T-helper 1 cell treated with Interleukin-12 subunit alpha and Interleukin-12 subunit beta and Interleukin-4 antibody, amounts not matched to agents 30 μg/mL and 1 μg/mL, for 36 hours (primary cell): Measurements from ENCODE around the gene AQP2.

Experiments
- H3K27ac Mint-ChIP-seq: one replicate; pipeline ENCODE4 v1.8.0; 2021; ENCODE audit warnings: mild to moderate bottlenecking, mixed read lengths
- H3K27me3 Mint-ChIP-seq: one replicate; pipeline ENCODE4 v1.8.0; 2021; ENCODE audit warnings: low read depth, mixed read lengths
- H3K36me3 Mint-ChIP-seq: one replicate; pipeline ENCODE4 v1.8.0; 2021; ENCODE audit warnings: low read depth, mixed read lengths
- H3K4me1 Mint-ChIP-seq: one replicate; pipeline ENCODE4 v1.8.0; 2021; ENCODE audit warnings: low read depth, mixed read lengths
- H3K4me3 Mint-ChIP-seq: one replicate; pipeline ENCODE4 v1.8.0; 2021; ENCODE audit warnings: mild to moderate bottlenecking, moderate library complexity, mixed read lengths
- H3K9me3 Mint-ChIP-seq: one replicate; pipeline ENCODE4 v1.8.0; 2021; ENCODE audit warnings: mixed read lengths

The AQP2 gene

DNA sequence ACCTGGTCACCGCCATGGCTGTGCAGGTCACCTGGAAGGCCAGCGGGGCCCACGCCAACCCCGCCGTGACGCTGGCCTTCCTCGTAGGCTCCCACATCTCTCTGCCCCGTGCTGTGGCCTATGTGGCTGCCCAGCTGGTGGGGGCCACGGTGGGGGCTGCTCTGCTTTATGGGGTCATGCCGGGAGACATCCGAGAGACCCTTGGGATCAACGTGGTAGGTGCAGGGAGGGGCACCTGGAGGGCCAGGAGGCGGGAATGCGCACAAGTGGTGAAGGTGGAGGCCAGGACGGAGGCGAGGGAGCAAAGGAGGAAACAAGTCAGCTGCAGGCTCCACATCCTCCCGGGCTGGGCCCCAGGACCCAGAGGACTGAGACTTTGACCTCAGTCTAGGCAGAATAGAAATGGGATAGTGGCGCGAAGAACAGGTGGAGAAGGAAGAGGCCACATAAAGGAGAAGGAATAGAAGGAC lies 22.9 kb downstream of the AQP2 start:
- H3K4me1 Mint-ChIP-seq, result no peaks in the 10 kb centered on the region
- H3K27me3 Mint-ChIP-seq, result no peaks in the 10 kb centered on the region
- no peaks in the 10 kb centered on the region for H3K36me3 Mint-ChIP-seq
- no peak overlapping the region for H3K27ac Mint-ChIP-seq
- no peaks in the 10 kb centered on the region for H3K9me3 Mint-ChIP-seq
- no peak overlapping the region for H3K4me3 Mint-ChIP-seq

DNA sequence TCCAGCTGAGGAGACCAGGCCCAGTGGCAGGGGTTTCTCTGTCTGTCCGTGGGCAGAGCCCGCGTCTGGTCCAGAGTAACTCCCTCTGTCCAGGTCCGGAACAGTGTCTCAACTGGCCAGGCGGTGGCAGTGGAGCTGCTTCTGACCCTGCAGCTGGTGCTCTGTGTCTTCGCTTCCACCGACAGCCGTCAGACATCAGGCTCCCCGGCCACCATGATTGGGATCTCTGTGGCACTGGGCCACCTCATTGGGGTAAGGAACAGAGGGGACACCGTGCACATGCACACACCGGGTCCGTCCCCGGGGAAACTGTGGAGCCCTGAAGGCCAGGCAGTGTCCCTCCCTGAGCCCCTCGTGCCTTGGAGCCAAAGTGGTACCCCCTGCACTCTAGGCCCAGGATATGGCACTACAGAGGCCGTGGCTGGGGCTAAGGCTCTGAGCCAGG lies 23.7 kb downstream of the AQP2 start:
- Mint-ChIP-seq H3K27ac (no peak overlapping the region), H3K36me3 (no peaks in the 10 kb centered on the region), H3K27me3 (no peaks in the 10 kb centered on the region), H3K9me3 (no peaks in the 10 kb centered on the region), H3K4me3 (no peak overlapping the region), H3K4me1 (no peaks in the 10 kb centered on the region)

DNA sequence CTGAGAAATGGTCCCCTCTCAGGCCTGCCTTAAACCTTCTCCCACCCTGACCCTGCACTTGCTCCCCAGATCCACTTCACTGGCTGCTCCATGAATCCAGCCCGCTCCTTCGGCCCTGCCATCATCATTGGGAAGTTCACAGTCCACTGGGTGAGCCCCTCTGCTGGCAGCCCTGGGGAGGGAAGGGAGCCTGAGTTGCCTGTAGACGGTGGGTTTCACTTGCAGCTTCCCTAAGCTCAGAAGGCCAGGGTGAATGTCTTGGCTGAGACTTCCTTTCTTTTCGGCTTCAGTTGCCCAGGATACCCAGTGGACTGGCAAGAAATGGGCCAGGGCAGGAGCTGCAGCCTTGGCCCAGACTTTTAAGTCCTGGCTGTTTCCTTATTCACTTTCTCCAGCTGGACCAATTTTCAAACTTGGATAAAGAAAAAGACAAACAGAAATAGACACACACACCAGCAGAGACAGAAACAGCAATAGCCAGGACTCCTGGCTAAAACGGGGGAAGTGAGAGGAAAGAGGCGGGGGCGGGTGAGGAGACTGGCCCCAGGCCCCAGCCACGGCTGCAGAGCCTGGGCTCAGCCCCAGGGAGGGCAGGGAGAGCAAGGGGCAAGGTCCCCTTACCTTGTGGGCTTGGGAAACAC lies 24.3 kb downstream of the AQP2 start:
- Mint-ChIP-seq H3K27ac (no peak overlapping the region), H3K4me3 (no peak overlapping the region), H3K27me3 (no peaks in the 10 kb centered on the region), H3K9me3 (no peaks in the 10 kb centered on the region), H3K36me3 (no peaks in the 10 kb centered on the region), H3K4me1 (no peaks in the 10 kb centered on the region)

DNA sequence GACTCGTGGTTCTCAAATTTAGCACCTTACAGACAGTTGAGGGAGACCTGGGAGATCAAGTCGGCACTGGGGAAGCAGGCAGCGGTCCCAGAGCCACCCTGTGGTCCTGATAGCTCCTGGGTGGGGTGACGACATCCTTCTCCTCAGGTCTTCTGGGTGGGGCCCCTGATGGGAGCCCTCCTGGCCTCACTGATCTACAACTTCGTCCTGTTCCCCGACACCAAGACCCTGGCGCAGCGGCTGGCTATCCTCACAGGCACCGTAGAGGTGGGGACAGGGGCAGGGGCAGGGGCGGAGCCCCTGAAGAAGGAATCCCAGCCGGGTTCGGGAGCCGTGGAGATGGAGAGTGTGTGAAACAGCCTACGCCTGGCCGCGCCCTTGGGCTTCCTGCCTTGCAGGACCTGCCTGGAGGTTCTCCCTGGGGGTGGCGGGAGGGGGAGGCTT lies 24.8 kb downstream of the AQP2 start:
- Mint-ChIP-seq H3K27me3 (no peaks in the 10 kb centered on the region), H3K4me3 (no peak overlapping the region), H3K4me1 (no peaks in the 10 kb centered on the region), H3K9me3 (no peaks in the 10 kb centered on the region), H3K27ac (no peak overlapping the region), H3K36me3 (no peaks in the 10 kb centered on the region)

DNA sequence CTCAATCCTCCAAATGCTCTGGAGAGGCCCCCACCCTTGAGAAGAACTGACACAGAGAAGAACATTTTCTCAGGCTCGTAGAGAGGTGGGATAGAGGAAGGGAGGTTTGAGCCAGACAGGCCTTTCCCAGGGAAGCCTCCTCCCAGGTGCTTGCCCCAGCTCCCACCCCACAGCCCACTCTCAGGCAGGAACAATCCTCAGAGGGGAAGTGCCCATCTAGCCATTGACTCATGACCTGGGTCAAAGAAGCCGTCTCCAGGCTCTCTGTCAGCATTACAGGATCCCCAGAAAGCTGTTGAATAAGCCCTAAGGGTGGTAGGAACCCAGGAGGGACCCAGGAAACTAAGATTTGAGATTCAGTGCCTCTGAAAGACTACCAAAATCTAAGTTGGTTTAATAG lies 26.0 kb downstream of the AQP2 start:
- no peaks in the 10 kb centered on the region for H3K9me3 Mint-ChIP-seq
- H3K27me3 Mint-ChIP-seq, result no peaks in the 10 kb centered on the region
- H3K4me3 Mint-ChIP-seq, result no peak overlapping the region
- no peak overlapping the region for H3K27ac Mint-ChIP-seq
- H3K36me3 Mint-ChIP-seq, result no peaks in the 10 kb centered on the region
- H3K4me1 Mint-ChIP-seq, result no peaks in the 10 kb centered on the region

DNA sequence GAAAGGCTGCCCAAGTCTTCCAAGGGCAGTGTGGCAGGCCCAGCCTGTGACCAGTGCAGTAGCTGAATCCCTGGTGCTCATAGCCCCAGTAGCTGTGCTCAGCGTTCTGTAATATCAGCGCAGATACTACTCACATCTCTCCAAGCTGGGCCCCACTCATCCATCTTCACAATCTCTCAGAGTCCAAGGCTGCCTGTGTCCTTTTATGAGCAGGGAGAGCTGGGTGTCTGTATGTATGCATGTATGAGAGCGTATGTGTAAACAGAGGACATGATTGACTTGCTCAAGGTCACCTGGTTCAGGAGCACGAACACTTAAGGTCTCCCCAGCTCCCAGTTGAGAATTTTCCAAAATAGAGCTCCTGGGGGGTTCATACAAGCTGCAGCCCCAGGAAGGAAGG lies 27.6 kb downstream of the AQP2 start:
- Mint-ChIP-seq H3K27me3 (no peaks in the 10 kb centered on the region), H3K4me1 (no peaks in the 10 kb centered on the region), H3K4me3 (no peak overlapping the region), H3K36me3 (no peaks in the 10 kb centered on the region), H3K9me3 (no peaks in the 10 kb centered on the region), H3K27ac (no peak overlapping the region)

DNA sequence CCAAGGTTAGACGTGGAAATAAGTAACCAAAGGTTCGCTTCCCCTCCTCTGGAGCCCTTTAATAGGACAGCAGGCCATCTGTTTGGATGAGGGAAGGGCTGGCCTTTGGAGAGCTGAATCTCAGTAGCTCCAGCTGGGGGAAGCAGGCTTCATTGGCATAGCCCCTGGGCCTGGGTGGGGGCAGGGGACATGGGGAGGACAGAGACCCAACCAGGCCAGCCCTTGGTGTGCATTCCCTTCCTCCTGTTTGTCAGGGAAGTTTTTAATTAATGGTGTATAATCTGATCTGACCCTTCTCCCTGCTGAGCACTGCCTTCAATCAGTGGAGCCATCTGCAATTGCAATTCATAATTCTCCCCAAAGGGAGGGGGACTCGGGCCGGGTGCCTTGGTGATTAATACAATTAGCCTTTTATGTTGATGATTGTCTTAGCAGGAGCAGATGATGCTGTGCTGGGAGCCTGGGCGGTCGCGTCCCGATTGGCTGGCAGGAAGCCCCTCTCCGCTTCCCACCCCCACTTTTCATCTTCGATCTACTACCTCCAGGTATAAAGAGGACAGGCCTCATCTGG lies 28.6 kb downstream of the AQP2 start:
- no peaks in the 10 kb centered on the region for H3K9me3 Mint-ChIP-seq

DNA sequence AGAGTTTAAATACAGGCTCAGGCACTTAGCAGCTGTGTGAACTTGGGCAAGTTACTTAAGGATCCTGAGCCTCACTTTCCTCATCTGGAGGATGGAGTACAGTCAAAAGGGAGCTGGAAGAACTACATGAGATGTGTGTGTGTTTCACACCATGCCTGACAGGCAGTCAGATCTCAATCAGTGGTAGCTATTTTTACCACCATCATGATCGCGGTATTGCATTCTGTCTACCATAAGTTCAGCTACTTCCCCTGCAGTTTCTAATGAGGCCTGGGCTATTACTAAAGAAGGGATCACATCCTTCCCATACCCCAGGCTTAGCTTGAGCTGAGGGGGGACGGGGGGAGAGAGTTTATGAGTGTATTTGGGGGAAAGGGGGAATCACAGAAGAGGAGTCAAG lies 29.3 kb downstream of the AQP2 start:
- Mint-ChIP-seq H3K27ac (no peak overlapping the region), H3K9me3 (no peaks in the 10 kb centered on the region), H3K36me3 (peaks cover 3% of the 10 kb centered on the region), H3K4me3 (no peak overlapping the region), H3K4me1 (no peaks in the 10 kb centered on the region), H3K27me3 (no peaks in the 10 kb centered on the region)

More for the DNA sequence above, 28.6 kb downstream of the AQP2 start:
- Mint-ChIP-seq H3K27me3 (no peaks in the 10 kb centered on the region), H3K36me3 (no peaks in the 10 kb centered on the region), H3K4me1 (no peaks in the 10 kb centered on the region), H3K27ac (no peak overlapping the region), H3K4me3 (no peak overlapping the region)

DNA sequence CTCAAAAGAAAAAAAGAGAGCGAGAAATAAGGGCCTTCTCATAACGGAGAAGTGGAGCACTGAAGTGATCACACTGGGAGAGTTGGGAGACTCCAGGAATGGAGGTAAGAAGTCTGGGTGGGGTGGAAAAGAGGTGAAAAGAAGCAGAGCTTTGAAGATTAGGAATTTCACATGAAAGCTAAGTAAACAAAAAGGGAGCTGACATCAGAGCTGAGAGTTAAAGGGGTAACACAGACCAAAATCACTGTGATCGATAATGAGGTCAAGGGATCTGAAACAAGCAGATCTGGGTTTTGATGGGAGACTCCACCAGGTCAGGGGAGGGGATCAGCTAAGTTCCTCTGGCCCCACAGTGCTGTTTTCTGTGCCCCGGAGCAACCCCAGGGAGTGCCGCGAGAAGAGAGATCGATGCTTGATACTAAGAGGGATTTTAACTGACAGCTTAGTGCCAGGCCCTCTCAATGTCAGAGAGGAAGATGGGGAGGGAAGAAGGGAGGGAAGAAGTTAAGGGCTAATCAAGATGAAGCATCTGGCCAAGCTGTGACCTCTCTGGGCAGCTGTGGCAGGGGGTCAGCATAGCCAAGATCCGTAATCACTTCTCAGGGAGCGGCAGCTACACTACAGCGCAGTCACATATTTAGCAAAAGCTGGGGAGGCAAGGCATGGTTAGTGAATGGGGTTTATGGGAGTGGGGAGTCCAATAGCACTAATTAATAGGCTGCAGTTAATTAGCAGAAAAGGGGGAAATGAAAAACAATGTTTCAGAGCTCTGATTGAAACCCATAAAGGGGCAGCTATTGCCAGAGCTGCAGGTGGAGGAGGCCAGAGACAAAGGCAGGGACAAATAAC lies 30.2 kb downstream of the AQP2 start:
- no peak overlapping the region for H3K4me3 Mint-ChIP-seq
- no peaks in the 10 kb centered on the region for H3K27me3 Mint-ChIP-seq
- H3K4me1 Mint-ChIP-seq, result no peaks in the 10 kb centered on the region
- H3K9me3 Mint-ChIP-seq, result no peaks in the 10 kb centered on the region
- H3K27ac Mint-ChIP-seq, result no peak overlapping the region
- H3K36me3 Mint-ChIP-seq, result peaks cover 3% of the 10 kb centered on the region

DNA sequence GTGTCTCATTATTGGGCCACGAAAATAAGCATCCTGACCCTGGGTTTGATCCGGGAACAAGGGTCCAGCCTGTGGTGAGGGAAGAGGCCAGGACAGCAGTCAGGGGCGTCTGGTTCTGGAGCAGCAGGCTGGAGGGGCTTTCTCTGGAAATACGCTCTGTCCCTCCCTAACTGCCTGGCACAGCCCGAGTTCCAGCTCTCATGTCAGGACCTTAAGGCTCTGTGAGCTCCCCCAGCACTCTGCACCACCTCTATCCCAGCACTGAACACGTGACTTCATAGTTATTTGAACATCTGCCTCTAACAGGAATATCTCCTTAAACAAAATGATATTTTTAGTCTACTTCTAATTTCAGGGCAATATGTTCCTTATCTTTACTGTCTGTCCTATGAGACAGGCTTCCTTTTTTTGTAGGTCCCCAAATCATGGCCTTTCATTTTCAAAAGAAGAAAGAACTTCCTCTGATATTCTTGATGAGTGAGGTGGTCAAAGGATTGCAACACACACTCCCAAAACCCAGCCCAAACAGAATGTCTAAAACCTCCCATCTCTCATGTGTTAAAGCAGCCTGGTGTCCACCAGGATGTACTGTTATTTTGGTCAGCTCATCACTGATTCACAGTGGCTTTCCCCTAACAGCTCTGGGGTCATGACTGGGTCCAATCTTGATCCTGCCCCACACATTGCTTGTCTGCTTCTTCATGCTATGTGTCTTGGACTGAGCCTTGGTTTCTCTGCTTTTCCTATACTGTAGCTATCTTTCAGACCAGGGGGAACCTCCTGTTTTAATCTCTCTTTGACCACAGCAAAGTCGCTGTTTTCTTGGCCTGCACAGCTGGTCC lies 31.9 kb downstream of the AQP2 start:
- H3K27ac Mint-ChIP-seq, result no peak overlapping the region
- H3K4me3 Mint-ChIP-seq, result no peak overlapping the region
- H3K36me3 Mint-ChIP-seq, result peaks cover 8% of the 10 kb centered on the region
- no peaks in the 10 kb centered on the region for H3K4me1 Mint-ChIP-seq
- H3K27me3 Mint-ChIP-seq, result no peaks in the 10 kb centered on the region
- no peaks in the 10 kb centered on the region for H3K9me3 Mint-ChIP-seq

DNA sequence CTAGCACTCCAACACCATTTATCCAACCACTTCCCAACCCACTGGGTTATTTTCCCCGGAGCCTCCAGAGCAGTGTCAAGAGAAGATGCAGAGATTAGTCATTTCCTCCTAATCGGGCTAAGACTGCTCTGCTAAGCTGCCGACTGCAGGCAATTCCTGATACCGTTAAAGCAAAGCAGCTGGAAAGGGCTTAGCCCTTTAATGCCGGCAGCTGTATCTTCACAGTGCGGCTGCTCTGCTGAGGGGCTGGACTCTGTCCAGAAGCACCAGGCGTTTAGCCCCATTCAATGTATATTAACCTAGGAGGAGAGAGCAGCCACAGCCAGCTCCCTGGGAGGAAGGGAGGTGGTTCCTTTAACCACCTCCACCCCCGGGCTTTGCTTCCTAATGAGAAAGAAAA lies 33.4 kb downstream of the AQP2 start:
- Mint-ChIP-seq H3K27me3 (no peaks in the 10 kb centered on the region), H3K4me3 (no peak overlapping the region), H3K36me3 (peaks cover 15% of the 10 kb centered on the region), H3K4me1 (no peaks in the 10 kb centered on the region), H3K9me3 (no peaks in the 10 kb centered on the region), H3K27ac (no peak overlapping the region)

DNA sequence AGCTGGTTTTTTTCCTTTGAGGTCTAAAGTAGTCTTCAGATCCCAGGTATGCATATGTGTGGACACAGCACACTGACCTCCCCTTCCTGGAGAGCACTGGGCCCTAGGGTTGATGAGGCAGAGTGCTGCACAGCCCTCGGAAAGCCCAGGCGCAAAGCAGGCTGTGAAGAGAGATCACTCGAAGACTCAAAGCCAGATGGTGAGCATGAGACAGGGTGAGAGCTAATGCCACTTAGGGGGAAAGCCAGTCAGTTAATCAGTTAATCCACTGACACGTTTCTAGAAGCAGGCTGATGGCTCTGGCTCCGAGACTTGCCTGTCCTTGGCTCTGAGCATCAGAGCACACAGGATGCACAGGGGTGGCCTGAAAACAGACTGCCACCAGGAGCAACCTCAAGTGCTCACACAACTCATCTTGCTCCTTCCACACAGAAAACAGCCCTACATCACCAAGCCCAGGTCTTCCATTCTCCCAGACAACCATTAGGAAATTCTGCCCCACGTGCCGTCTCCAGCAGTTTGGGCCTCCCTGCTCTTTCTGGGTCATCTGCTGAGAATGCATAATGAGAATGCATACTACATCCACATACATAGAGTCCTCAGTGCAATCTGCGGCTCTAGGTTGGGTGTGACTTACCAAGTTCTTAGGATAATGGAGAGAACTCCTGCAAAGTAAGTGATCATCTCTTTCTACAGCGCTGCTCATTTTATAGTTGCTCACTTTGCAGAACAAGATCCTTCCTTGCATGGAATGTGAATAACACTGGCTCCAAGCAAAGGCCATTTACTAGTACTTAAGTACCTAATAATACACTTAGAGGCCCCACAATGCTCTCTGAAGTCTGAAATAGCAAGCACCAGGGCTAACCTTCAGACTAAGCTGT lies 34.2 kb downstream of the AQP2 start:
- no peak overlapping the region for H3K4me3 Mint-ChIP-seq

DNA sequence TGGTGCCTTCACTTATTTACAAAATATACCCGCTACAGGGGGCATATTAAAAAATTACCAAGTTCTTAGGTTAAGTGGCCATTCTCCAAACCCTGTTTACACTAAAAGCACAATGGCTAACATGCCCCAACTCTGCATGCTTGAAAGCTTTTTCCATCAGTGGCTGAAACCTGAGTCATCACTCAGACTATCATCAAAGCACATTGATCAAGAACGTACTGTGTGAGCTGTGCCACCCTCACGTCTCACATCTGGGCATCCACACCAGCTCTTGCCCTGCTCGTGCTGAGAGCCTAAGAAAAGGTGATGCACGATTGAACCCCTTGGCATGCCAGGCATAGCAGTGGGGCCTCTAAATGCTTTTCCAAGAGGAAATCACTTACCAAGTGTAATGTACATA lies 35.4 kb downstream of the AQP2 start:
- Mint-ChIP-seq H3K27ac (no peak overlapping the region), H3K4me3 (no peak overlapping the region), H3K4me1 (no peaks in the 10 kb centered on the region), H3K36me3 (peaks cover 26% of the 10 kb centered on the region), H3K27me3 (no peaks in the 10 kb centered on the region), H3K9me3 (no peaks in the 10 kb centered on the region)

More for the DNA sequence above, 34.2 kb downstream of the AQP2 start:
- H3K4me1 Mint-ChIP-seq, result no peaks in the 10 kb centered on the region
- H3K9me3 Mint-ChIP-seq, result no peaks in the 10 kb centered on the region
- H3K27me3 Mint-ChIP-seq, result no peaks in the 10 kb centered on the region
- no peak overlapping the region for H3K27ac Mint-ChIP-seq
- peaks cover 17% of the 10 kb centered on the region for H3K36me3 Mint-ChIP-seq
